Glomerular endothelial cell (primary cell): Measurements from ENCODE around the gene PKP4. TPM values are rescaled to one million over a fixed set of nuclear protein-coding genes. Genes with fewer than 3 reads are reported as not detected.
"Not testable (repeated sequence)": the region's sequence is repeated elsewhere in the genome, so short reads cannot be mapped to it uniquely, and the experiment has no call there.

Source experiments
- DNase-seq: peaks from one replicate; pipeline ENCODE4 v3.0.0-alpha.2; 2011; ENCODE audit warnings: low read depth, low spot score; ENCODE audit errors: extremely low read depth
- total RNA-seq: library from RNA; depleted of rRNA; stranded (reverse); fragments of >200 nt; gene quantifications from 2 replicates; pipeline ENCODE4 v1.2.3, GENCODE V29; 2015

The PKP4 gene
- total RNA-seq, 1 donor from 2014 or later, result 48.0 TPM

GRCh38 chr2:158668001-158668765, 211.4 kb downstream of the PKP4 start:
- no peak for DNase-seq

GRCh38 chr2:158670292-158670691, 213.5 kb downstream of the PKP4 start:
- no peak for DNase-seq

DNA sequence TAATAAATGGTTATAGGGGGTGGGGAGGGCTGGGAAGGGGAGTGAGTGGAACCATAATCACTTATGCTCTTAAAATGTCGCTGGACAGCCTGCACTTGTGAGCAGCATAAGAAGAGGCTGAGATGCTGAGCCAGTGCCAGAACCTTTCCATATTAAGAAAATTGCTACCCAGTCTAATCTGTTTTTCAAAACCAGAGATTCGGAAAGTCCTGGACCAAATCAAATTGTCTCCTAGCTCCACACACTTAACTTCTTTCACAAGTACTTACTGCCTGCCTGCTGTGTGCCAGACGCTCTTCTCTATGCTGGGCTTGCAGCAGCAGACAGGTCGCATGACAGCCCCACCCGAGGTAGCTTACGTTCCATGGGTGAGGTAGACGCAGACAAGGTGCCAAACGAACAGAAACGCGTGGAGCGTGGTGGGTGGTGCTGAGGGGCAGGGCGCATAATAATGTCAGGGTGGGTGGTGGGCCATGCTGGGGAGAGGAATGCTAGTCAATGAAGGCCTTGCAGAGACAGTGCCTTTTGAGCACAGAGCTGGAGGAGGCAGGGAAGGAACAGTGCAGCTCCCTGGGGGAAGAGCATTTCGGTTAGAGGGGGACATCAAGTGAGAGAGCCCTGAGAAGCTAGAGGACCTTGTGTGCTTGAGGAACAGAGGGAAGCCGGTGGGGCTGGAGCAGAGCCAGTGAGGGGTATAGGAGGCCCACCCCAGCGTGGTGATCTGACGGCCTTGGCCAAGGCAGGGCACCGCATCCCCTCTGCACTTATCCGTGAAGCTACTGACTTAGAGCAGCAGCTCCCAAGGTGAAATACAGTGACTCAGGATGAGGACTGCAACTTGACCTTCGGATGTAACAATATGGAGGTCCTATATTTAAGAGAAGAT, 214.9 kb downstream of the PKP4 start:
- DNase-seq, result no peak

DNA sequence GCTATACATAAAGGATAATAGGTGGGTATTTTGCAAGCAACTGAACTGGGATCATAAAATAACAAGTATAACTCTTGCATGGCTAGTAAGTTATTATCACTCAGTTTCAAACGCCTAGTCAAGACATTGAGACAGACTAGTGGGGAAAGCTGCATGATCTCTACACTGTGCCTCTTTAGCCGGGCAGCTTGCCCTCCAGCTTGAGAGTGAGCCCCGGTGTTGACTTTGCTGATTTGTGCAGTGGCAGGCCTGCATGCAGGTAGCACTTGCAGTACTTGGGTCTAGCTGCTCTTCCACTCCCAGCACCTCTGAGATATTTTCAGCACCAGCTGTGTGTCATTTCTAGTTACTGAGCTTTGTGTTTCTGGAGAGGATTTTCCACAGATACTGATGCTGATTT, 219.5 kb downstream of the PKP4 start:
- no peak for DNase-seq

DNA sequence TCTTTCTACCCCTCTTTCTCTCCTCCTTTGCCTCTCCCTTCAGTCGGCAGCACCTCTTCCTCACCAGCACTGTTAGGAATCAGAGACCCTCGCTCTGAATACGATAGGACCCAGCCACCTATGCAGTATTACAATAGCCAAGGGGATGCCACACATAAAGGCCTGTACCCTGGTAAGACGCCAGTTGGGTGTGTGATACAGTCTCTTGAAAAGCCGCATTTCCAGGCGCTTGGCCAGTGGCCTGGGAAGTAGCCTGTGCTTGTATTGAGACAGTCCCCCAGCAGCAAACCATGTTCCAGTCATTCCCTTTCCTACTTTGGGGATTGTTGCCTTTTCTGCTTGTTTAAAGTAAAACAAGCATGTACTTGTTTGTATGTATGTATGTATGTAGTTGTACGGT, 219.9 kb downstream of the PKP4 start:
- no peak for DNase-seq

DNA sequence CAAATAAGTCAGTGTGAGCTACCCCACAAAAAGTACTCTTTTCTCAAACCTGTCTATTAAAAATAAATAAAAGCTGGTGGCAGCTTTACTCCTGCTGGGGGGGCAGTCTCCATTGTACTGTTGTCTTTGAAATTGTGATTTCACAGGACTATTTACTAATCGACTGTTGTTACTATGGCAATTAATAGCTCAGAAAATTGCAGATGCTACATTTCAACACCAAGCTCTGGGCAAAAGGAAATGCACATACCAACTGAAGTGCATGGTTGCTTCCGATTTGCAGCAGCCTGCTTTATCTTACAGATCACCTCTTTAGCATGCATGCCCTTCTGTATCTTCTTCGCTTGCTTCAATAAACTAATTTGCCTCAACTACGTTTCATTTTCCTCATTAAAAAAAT, 220.8 kb downstream of the PKP4 start:
- DNase-seq, result no peak

DNA sequence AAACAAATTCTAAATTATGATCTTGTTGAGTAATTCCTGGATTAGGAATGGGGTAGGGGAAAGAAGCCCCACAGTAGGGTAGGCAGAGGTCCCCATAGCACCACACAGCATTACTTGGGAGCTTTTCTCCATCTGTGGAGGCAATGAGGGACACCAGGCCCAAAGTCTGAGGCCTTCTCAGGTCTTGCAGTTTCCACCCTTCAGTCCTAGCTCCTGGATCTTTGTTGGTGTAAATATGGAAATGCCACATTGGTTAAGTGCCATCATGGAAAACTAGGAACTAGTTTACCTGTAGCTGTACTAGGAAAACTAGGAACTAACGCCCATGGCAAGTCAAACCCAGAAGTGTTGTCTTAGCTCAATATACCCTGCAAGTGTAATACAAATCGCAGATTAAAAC, 225.1 kb downstream of the PKP4 start:
- no peak for DNase-seq

DNA sequence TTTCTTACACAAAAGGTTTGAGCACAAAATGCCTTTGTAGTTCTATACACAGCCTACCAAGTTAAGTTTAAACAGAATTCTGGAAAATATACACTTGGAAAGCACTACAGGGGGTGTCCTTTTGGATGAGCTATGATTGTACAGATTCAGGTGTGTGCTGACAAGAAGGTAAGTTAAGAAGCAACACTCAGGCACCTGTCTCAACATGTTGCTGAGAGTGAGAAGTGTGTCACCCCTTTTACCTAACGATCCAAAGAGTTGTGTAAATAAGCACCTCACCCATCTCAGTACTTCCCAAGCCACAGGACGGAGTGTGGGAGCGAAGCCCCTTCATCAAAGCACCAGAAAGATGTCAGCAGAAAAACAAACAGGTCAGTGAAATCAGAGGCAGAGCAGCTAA, 228.9 kb downstream of the PKP4 start:
- no peak for DNase-seq

DNA sequence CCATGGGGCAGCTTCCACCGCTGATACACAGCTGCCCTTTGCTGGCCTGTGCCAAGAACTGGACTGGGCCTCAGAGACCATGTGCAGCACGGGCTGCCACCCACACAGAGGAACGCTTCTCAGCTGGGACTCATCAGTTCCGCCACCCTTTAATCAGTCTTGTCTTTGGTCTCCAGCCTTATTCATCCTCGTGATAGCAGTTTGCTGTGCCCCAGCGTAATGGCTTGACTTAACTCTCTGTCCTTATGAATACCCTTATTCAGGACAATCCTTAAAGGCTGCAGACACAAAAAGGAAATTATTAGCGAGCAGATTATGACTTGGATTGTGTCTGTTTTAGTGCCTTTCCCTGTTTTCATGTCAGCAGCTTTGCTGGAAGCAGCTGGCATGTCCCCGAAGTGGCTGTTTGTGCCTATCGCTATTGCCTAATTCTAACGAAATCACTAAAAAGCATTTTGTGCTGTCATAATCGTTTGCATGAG, 229.5 kb downstream of the PKP4 start:
- DNase-seq, result no peak

DNA sequence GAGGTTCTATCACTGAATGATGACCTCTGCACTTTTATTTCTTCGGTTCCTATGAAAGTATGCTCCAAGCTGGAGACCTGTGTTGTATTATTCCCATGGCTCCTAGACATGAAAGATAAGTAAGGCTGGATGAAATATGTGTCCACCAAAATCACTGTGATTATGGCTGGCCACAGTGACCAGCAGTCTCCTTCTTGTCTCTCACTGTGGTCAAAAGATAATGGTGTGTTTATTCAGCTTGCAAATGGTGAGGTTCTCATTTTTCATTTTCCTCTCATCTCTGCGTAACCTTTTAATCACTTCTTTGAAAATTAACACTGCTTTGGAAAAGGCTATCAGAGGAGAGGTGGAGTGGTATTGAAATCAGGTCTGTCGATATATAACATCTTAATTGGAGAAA, 230.6 kb downstream of the PKP4 start:
- DNase-seq, result no peak

GRCh38 chr2:158688721-158689120, 232.0 kb downstream of the PKP4 start:
- no peak for DNase-seq

- no peak for DNase-seq
These were observed 232.6 kb downstream of the PKP4 start for GRCh38 chr2:158689391-158689790.

GRCh38 chr2:158690823-158691222, 234.1 kb downstream of the PKP4 start:
- DNase-seq, result no peak

- DNase-seq, result no peak
These were observed 234.9 kb downstream of the PKP4 start for GRCh38 chr2:158691619-158692018.

- no peak for DNase-seq
These were observed 235.8 kb downstream of the PKP4 start for GRCh38 chr2:158692372-158693103.

GRCh38 chr2:158693476-158693875, 236.7 kb downstream of the PKP4 start:
- DNase-seq, result no peak

DNA sequence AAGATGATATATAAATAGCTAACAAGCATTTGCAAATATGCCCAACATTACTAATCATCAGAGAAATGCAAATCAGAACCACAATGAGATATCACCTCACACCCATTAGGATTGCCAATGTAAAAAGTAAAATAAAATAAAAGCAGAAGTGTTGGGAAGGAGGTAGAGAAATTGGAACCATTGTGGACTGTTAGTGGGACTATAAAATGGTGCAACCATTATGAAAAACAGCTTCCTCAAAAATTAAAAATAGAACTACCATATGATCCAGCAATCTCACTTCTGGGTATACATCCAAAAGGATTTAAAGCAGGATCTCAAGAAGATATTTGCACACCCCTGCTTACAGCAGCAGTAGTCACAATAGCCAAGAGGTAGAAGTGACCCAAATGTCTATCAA, 238.6 kb downstream of the PKP4 start:
- DNase-seq, result no peak

- DNase-seq, result not testable (repeated sequence)
These were observed 239.0 kb downstream of the PKP4 start for GRCh38 chr2:158695744-158696143.

- no peak for DNase-seq
These were observed 242.6 kb downstream of the PKP4 start for GRCh38 chr2:158699323-158699722.

DNA sequence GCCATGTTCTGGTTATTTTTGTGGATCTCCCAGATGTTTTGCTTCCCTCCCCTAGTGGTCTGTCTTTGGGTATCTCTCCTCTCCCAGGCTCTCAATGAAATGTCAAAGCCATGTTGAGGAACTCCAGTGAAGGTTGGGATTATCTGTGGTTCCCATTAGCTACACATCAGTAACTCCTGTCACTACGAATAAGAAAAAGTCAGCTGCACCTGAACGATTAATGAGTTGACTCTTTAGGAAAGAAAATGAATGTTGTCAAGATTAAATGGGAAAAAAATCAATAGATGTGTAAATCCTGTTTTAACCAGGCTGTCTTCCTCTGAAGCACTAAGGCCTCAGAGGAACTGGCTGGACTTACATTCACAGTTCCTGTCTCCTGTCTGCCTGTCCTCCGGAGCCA, 244.3 kb downstream of the PKP4 start:
- no peak for DNase-seq

GRCh38 chr2:158702740-158703139, 246.0 kb downstream of the PKP4 start:
- DNase-seq, result no peak
